Neural cell (in vitro differentiated cells): ENCODE results near the gene ASTN1. TPM values are rescaled to one million over a fixed set of nuclear protein-coding genes. Genes with fewer than 3 reads are reported as not detected.

Experiments
- H2AFZ ChIP-seq: fragments of 200-600, 300-800 bp; sonication (generic), shearing (Covaris generic); 2 replicates; pipeline ENCODE4 v1.6.0; 2014; ENCODE audit warnings: low read depth, mild to moderate bottlenecking, antibody characterized with exemption, low read length, moderate library complexity
- H3F3A ChIP-seq: fragments of 200-600 bp; shearing (Covaris generic); 2 replicates; pipeline ENCODE4 v1.6.1; 2016; ENCODE audit warnings: mild to moderate bottlenecking, moderate library complexity, mixed read lengths, antibody characterized with exemption, low read length; ENCODE audit not compliant: insufficient read depth, poor library complexity, severe bottlenecking
- H3K27ac ChIP-seq: fragments of 200-600, 300-800 bp; sonication (generic), shearing (Covaris generic); 2 replicates; pipeline ENCODE4 v1.5.1; 2014; ENCODE audit warnings: mild to moderate bottlenecking, low read length, moderate library complexity
- H3K27me3 ChIP-seq: fragments of 300-800, 200-600 bp; sonication (generic), shearing (Covaris generic); 2 replicates; pipeline ENCODE4 v1.6.0; 2014; ENCODE audit warnings: mild to moderate bottlenecking, low read depth, low read length, moderate library complexity; ENCODE audit not compliant: insufficient read depth
- H3K36me3 ChIP-seq: fragments of 300-800, 200-600 bp; sonication (generic), shearing (Covaris generic); 2 replicates; pipeline ENCODE4 v1.5.1; 2014; ENCODE audit warnings: mild to moderate bottlenecking, antibody characterized with exemption, low read length, moderate library complexity; ENCODE audit not compliant: insufficient read depth
- H3K4me2 ChIP-seq: fragments of 300-800, 200-600 bp; sonication (generic), shearing (Covaris generic); 2 replicates; pipeline ENCODE4 v1.6.0; 2014; ENCODE audit warnings: mild to moderate bottlenecking, low read length
- H3K4me3 ChIP-seq: fragments of 300-800, 200-600 bp; sonication (generic), shearing (Covaris generic); 2 replicates; pipeline ENCODE4 v1.5.1; 2014; ENCODE audit warnings: mild to moderate bottlenecking, low read length, moderate library complexity
- H3K79me2 ChIP-seq: fragments of 200-600 bp; shearing (Covaris generic); replicated peaks from 2 replicates; pipeline ENCODE4 v1.6.0; 2014; ENCODE audit warnings: mild to moderate bottlenecking, low read length, moderate library complexity; ENCODE audit not compliant: insufficient read depth
- H3K9ac ChIP-seq: fragments of 300-800, 200-600 bp; sonication (generic), shearing (Covaris generic); 2 replicates; pipeline ENCODE4 v1.6.1; 2016; ENCODE audit warnings: mild to moderate bottlenecking, low read length, mixed read lengths
- H3K9me2 ChIP-seq: fragments of 200-600 bp; shearing (Covaris generic); 2 replicates; pipeline ENCODE4 v1.6.1; 2016; ENCODE audit warnings: mild to moderate bottlenecking, low read length, mixed read lengths; ENCODE audit not compliant: insufficient read depth
- H3K9me3 ChIP-seq: fragments of 200-600, 300-800 bp; sonication (generic), shearing (Covaris generic); 2 replicates; pipeline ENCODE4 v1.6.1; 2016; ENCODE audit warnings: mild to moderate bottlenecking, mixed run types, low read length, moderate library complexity, mixed read lengths
- H4K20me1 ChIP-seq: fragments of 200-600 bp; shearing (Covaris generic); 2 replicates; pipeline ENCODE4 v1.6.1; 2016; ENCODE audit warnings: mild to moderate bottlenecking, mixed run types; ENCODE audit not compliant: insufficient read depth
- EP300 ChIP-seq: fragments of 450-650 bp; conservative IDR thresholded peaks from 2 replicates; pipeline ENCODE4 v1.6.1; 2014; ENCODE audit warnings: antibody characterized with exemption, mild to moderate bottlenecking, moderate library complexity; ENCODE audit not compliant: poor library complexity, severe bottlenecking
- EZH2 ChIP-seq: fragments of 200-600, 300-800 bp; shearing (Covaris generic), sonication (generic); IDR thresholded peaks from 2 replicates; pipeline ENCODE4 v1.6.1; 2014; ENCODE audit warnings: antibody characterized with exemption, low read length, borderline replicate concordance, mild to moderate bottlenecking; ENCODE audit not compliant: insufficient read depth, poor library complexity, severe bottlenecking
- MXI1 ChIP-seq: fragments of 450-650 bp; conservative IDR thresholded peaks from 2 replicates; pipeline ENCODE4 v1.6.1; 2014; ENCODE audit warnings: antibody characterized with exemption, mild to moderate bottlenecking; ENCODE audit not compliant: poor library complexity, severe bottlenecking
- POLR2AphosphoS5 ChIP-seq: IDR thresholded peaks from 2 replicates; pipeline ENCODE4 v1.6.1; 2012
- RAD21 ChIP-seq: fragments of 450-650 bp; conservative IDR thresholded peaks from 2 replicates; pipeline ENCODE4 v1.6.1; 2014; ENCODE audit warnings: antibody characterized with exemption, mild to moderate bottlenecking, moderate library complexity
- SMC3 ChIP-seq: fragments of 450-650 bp; conservative IDR thresholded peaks from 2 replicates; pipeline ENCODE4 v1.6.1; 2014; ENCODE audit warnings: antibody characterized with exemption, mild to moderate bottlenecking, moderate library complexity; ENCODE audit not compliant: poor library complexity
- TAF1 ChIP-seq: IDR thresholded peaks from 2 replicates; pipeline ENCODE4 v1.6.1; 2012; ENCODE audit warnings: low read depth
- polyA plus RNA-seq: library from polyadenylated mRNA; depleted of rRNA; stranded (reverse); fragments of >200 nt; gene quantifications from 2 replicates; pipeline ENCODE4 v1.2.3, GENCODE V29; 2014
- TF ChIP-seq, protein P1 (sequence below): fragments of 450-650 bp; IDR thresholded peaks from 2 replicates; pipeline ENCODE4 v1.5.1; 2014; ENCODE audit warnings: antibody characterized with exemption, mild to moderate bottlenecking, moderate library complexity; ENCODE audit not compliant: poor library complexity, severe bottlenecking
- TF ChIP-seq, protein P2 (sequence below): IDR thresholded peaks from 2 replicates; pipeline ENCODE4 v1.6.1; 2012; ENCODE audit warnings: borderline replicate concordance

The ASTN1 gene
- polyA plus RNA-seq, 1 donor from 2014 or later, result 33.4 TPM

DNA sequence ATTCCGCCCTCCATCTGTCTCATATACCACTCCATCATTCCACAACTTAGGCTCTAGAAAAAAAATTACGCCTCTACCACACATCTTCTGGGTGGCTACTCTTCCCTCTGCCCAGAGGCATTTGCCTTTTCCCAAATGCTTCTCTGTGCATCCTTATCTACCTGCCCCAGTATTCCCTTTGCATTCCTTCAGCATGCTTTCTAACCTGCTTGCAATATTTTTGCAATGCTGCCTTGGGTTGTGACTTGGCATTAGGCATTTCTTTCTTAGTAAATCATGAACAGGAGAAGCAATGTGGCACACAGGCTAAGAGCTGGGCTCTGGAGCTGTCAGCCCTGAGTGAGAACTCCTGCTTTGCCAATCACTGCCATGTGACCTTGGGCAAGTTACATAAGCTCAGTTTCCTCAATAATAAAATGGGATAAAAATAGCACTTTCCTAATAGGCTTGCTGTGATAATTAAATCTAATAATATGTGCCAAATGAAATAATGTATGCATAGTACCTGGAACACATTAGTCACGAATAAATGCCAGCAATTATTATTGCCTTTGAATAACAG, 276.0 kb downstream of the ASTN1 start:
- no peak overlapping the region for H3K4me2 ChIP-seq
- no peaks in the 10 kb centered on the region for H3K79me2 ChIP-seq
- H3K9me3 ChIP-seq, result no peaks in the 10 kb centered on the region
- no peak overlapping the region for H3K9ac ChIP-seq
- H2AFZ ChIP-seq, result no peak overlapping the region
- TF ChIP-seq, protein P1, sequence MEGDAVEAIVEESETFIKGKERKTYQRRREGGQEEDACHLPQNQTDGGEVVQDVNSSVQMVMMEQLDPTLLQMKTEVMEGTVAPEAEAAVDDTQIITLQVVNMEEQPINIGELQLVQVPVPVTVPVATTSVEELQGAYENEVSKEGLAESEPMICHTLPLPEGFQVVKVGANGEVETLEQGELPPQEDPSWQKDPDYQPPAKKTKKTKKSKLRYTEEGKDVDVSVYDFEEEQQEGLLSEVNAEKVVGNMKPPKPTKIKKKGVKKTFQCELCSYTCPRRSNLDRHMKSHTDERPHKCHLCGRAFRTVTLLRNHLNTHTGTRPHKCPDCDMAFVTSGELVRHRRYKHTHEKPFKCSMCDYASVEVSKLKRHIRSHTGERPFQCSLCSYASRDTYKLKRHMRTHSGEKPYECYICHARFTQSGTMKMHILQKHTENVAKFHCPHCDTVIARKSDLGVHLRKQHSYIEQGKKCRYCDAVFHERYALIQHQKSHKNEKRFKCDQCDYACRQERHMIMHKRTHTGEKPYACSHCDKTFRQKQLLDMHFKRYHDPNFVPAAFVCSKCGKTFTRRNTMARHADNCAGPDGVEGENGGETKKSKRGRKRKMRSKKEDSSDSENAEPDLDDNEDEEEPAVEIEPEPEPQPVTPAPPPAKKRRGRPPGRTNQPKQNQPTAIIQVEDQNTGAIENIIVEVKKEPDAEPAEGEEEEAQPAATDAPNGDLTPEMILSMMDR, result no peak
- TF ChIP-seq SMC3, result no peak
- no peaks in the 10 kb centered on the region for H4K20me1 ChIP-seq
- no peak overlapping the region for H3K4me3 ChIP-seq
- no peak overlapping the region for H3K27ac ChIP-seq
- no peaks in the 10 kb centered on the region for H3K27me3 ChIP-seq
- peaks cover 13% of the 10 kb centered on the region for H3K36me3 ChIP-seq
- no peaks in the 10 kb centered on the region for H3K9me2 ChIP-seq
- no peaks in the 10 kb centered on the region for H3F3A ChIP-seq

- Histone ChIP-seq H4K20me1 (no peaks in the 10 kb centered on the region), H3K9ac (no peak overlapping the region), H3K27me3 (no peaks in the 10 kb centered on the region), H3K36me3 (peaks cover 13% of the 10 kb centered on the region), H3K4me2 (no peak overlapping the region), H2AFZ (no peak overlapping the region), H3K9me3 (no peaks in the 10 kb centered on the region), H3K4me3 (no peak overlapping the region), H3K79me2 (no peaks in the 10 kb centered on the region), H3K27ac (no peak overlapping the region), H3F3A (no peaks in the 10 kb centered on the region), H3K9me2 (no peaks in the 10 kb centered on the region)
- TF ChIP-seq, protein P1, result no peak
- TF ChIP-seq POLR2AphosphoS5 (no peak), SMC3 (no peak), MXI1 (no peak)
These were observed 278.8 kb downstream of the ASTN1 start for GRCh38 chr1:176885751-176886150.

DNA sequence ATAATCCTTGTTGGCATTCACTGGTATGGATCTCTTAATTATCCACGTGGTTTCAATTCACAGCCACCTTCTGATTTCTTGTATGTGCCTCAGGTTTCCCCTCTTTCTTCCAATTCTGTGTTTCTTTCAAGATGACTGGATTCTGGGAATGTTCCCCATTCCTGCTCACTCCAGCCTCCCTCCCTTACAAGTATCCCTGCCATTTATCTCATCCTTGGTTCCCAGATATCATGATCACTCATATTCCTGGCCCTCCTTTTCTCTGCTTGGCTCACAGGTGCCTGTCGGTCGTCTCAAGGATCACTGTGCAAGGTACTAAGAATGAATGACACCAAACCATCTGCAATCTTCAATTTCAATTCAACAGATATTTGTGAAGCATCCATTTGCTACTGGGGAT, 279.2 kb downstream of the ASTN1 start:
- H3K36me3 ChIP-seq, result peaks cover 13% of the 10 kb centered on the region

More for the DNA sequence above, 279.2 kb downstream of the ASTN1 start:
- Histone ChIP-seq H3F3A (no peaks in the 10 kb centered on the region), H3K4me3 (no peak overlapping the region), H3K4me2 (no peak overlapping the region), H3K79me2 (no peaks in the 10 kb centered on the region), H3K9ac (no peak overlapping the region), H2AFZ (no peak overlapping the region), H3K9me2 (no peaks in the 10 kb centered on the region), H4K20me1 (no peaks in the 10 kb centered on the region), H3K9me3 (no peaks in the 10 kb centered on the region), H3K27me3 (no peaks in the 10 kb centered on the region), H3K27ac (no peak overlapping the region)
- no peak for TF ChIP-seq MXI1
- TF ChIP-seq EP300, result no peak
- TF ChIP-seq, protein P1, result no peak
- no peak for TF ChIP-seq SMC3
- no peak for TF ChIP-seq RAD21
- TF ChIP-seq TAF1, result no peak
- TF ChIP-seq, protein P2, sequence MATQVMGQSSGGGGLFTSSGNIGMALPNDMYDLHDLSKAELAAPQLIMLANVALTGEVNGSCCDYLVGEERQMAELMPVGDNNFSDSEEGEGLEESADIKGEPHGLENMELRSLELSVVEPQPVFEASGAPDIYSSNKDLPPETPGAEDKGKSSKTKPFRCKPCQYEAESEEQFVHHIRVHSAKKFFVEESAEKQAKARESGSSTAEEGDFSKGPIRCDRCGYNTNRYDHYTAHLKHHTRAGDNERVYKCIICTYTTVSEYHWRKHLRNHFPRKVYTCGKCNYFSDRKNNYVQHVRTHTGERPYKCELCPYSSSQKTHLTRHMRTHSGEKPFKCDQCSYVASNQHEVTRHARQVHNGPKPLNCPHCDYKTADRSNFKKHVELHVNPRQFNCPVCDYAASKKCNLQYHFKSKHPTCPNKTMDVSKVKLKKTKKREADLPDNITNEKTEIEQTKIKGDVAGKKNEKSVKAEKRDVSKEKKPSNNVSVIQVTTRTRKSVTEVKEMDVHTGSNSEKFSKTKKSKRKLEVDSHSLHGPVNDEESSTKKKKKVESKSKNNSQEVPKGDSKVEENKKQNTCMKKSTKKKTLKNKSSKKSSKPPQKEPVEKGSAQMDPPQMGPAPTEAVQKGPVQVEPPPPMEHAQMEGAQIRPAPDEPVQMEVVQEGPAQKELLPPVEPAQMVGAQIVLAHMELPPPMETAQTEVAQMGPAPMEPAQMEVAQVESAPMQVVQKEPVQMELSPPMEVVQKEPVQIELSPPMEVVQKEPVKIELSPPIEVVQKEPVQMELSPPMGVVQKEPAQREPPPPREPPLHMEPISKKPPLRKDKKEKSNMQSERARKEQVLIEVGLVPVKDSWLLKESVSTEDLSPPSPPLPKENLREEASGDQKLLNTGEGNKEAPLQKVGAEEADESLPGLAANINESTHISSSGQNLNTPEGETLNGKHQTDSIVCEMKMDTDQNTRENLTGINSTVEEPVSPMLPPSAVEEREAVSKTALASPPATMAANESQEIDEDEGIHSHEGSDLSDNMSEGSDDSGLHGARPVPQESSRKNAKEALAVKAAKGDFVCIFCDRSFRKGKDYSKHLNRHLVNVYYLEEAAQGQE, result no peak
- no peak for TF ChIP-seq EZH2
- TF ChIP-seq POLR2AphosphoS5, result no peak
